ENCODE measurements around the gene DHH.
A peak's percentile ranks its signal among the peaks of the same experiment; 100 is the strongest.
"Not testable (repeated sequence)": the region's sequence is repeated elsewhere in the genome, so short reads cannot be mapped to it uniquely, and the experiment has no call there.

DHH gene

GRCh38 chr12:49094160-49094974, at the start of gene DHH:
Gene DHH, minus strand, starts transcription at chr12:49094801. Its CDS starts 289 bp downstream, at chr12:49094512.
- Mint-ChIP-seq H3K4me1 (peaks cover 40% of the 10 kb centered on the region), H3K4me3 (peak within 1 kb of the TSS; percentile 19), H3K9me3 (no peaks in the 10 kb centered on the region), H3K27ac (peak within 1 kb of the TSS; percentile 4), H3K27me3 (peaks cover 30% of the 10 kb centered on the region), H3K36me3 (peaks cover 3% of the 10 kb centered on the region)

GRCh38 chr12:49144384-49144783, 49.8 kb upstream of the DHH start:
- no peaks in the 10 kb centered on the region for H3K27me3 Mint-ChIP-seq
- peaks cover 6% of the 10 kb centered on the region for H3K36me3 Mint-ChIP-seq
- no peak overlapping the region for H3K4me3 Mint-ChIP-seq
- H3K4me1 Mint-ChIP-seq: no peaks in the 10 kb centered on the region
- no peak overlapping the region for H3K27ac Mint-ChIP-seq
- H3K9me3 Mint-ChIP-seq: no peaks in the 10 kb centered on the region

GRCh38 chr12:49138999-49139398, 44.4 kb upstream of the DHH start:
- Mint-ChIP-seq H3K4me3 (no peak overlapping the region), H3K36me3 (peaks cover 3% of the 10 kb centered on the region), H3K4me1 (peaks cover 1% of the 10 kb centered on the region), H3K9me3 (no peaks in the 10 kb centered on the region), H3K27ac (no peak overlapping the region), H3K27me3 (no peaks in the 10 kb centered on the region)

GRCh38 chr12:49138587-49138986, 44.0 kb upstream of the DHH start:
- H3K4me3 Mint-ChIP-seq: no peak overlapping the region
- no peaks in the 10 kb centered on the region for H3K27me3 Mint-ChIP-seq
- H3K4me1 Mint-ChIP-seq: peaks cover 5% of the 10 kb centered on the region
- H3K27ac Mint-ChIP-seq: no peak overlapping the region
- peaks cover 3% of the 10 kb centered on the region for H3K36me3 Mint-ChIP-seq
- no peaks in the 10 kb centered on the region for H3K9me3 Mint-ChIP-seq

- Mint-ChIP-seq H3K9me3 (no peaks in the 10 kb centered on the region), H3K4me1 (peaks cover 13% of the 10 kb centered on the region), H3K27me3 (no peaks in the 10 kb centered on the region), H3K27ac (no peak overlapping the region), H3K4me3 (no peak overlapping the region), H3K36me3 (peaks cover 3% of the 10 kb centered on the region)
Observed at GRCh38 chr12:49137476-49137875, 42.9 kb upstream of the DHH start.

- not testable (repeated sequence) for H3K4me3 Mint-ChIP-seq, H3K36me3 Mint-ChIP-seq, H3K27me3 Mint-ChIP-seq, H3K9me3 Mint-ChIP-seq, H3K27ac Mint-ChIP-seq
- H3K4me1 Mint-ChIP-seq: peaks cover 17% of the 10 kb centered on the region
Observed at GRCh38 chr12:49136997-49137396, 42.4 kb upstream of the DHH start.

GRCh38 chr12:49133590-49133989, 39.0 kb upstream of the DHH start:
- H3K27ac Mint-ChIP-seq: no peak overlapping the region
- H3K9me3 Mint-ChIP-seq: no peaks in the 10 kb centered on the region
- H3K4me3 Mint-ChIP-seq: no peak overlapping the region
- no peaks in the 10 kb centered on the region for H3K27me3 Mint-ChIP-seq
- peaks cover 20% of the 10 kb centered on the region for H3K36me3 Mint-ChIP-seq
- H3K4me1 Mint-ChIP-seq: peaks cover 35% of the 10 kb centered on the region

- H3K4me3 Mint-ChIP-seq: no peak overlapping the region
- peaks cover 36% of the 10 kb centered on the region for H3K4me1 Mint-ChIP-seq
- no peaks in the 10 kb centered on the region for H3K27me3 Mint-ChIP-seq
- no peak overlapping the region for H3K27ac Mint-ChIP-seq
- H3K36me3 Mint-ChIP-seq: peaks cover 21% of the 10 kb centered on the region
- H3K9me3 Mint-ChIP-seq: no peaks in the 10 kb centered on the region
Observed at GRCh38 chr12:49133014-49133413, 38.4 kb upstream of the DHH start.

- H3K4me3 Mint-ChIP-seq: peak overlapping the region; percentile 84
- peaks cover 46% of the 10 kb centered on the region for H3K4me1 Mint-ChIP-seq
- H3K27me3 Mint-ChIP-seq: no peaks in the 10 kb centered on the region
- peak overlapping the region; percentile 94 for H3K27ac Mint-ChIP-seq
- no peaks in the 10 kb centered on the region for H3K9me3 Mint-ChIP-seq
- H3K36me3 Mint-ChIP-seq: peaks cover 31% of the 10 kb centered on the region
Observed at GRCh38 chr12:49131894-49132461, 37.4 kb upstream of the DHH start.

- H3K9me3 Mint-ChIP-seq: no peaks in the 10 kb centered on the region
- peak within 1 kb of the TSS; percentile 98 for H3K4me3 Mint-ChIP-seq
- H3K4me1 Mint-ChIP-seq: peaks cover 50% of the 10 kb centered on the region
- peak within 1 kb of the TSS; percentile 98 for H3K27ac Mint-ChIP-seq
- H3K27me3 Mint-ChIP-seq: no peaks in the 10 kb centered on the region
- peaks cover 33% of the 10 kb centered on the region for H3K36me3 Mint-ChIP-seq
Observed at GRCh38 chr12:49131051-49131893, 36.7 kb upstream of the DHH start, which contains the start of gene TUBA1B. Gene TUBA1B, minus strand, starts transcription at chr12:49131395. Its CDS starts 95 bp downstream, at chr12:49131300.

- Mint-ChIP-seq H3K4me3 (peak overlapping the region; percentile 98), H3K27ac (peak overlapping the region; percentile 98), H3K9me3 (no peaks in the 10 kb centered on the region), H3K27me3 (no peaks in the 10 kb centered on the region), H3K36me3 (peaks cover 33% of the 10 kb centered on the region), H3K4me1 (peaks cover 50% of the 10 kb centered on the region)
Observed at GRCh38 chr12:49130151-49131050, 35.8 kb upstream of the DHH start.

GRCh38 chr12:49129332-49130150, 34.9 kb upstream of the DHH start:
- Mint-ChIP-seq H3K27ac (peak overlapping the region; percentile 98), H3K27me3 (no peaks in the 10 kb centered on the region), H3K4me3 (peak overlapping the region; percentile 98), H3K4me1 (peaks cover 50% of the 10 kb centered on the region), H3K36me3 (peaks cover 33% of the 10 kb centered on the region), H3K9me3 (no peaks in the 10 kb centered on the region)

GRCh38 chr12:49127971-49128370, 33.4 kb upstream of the DHH start:
- Mint-ChIP-seq H3K4me1 (peaks cover 40% of the 10 kb centered on the region), H3K27ac (peak overlapping the region; percentile 77), H3K4me3 (peak overlapping the region; percentile 57), H3K36me3 (peaks cover 33% of the 10 kb centered on the region)
- not testable (repeated sequence) for H3K9me3 Mint-ChIP-seq, H3K27me3 Mint-ChIP-seq

Data from activated naive CD4-positive, alpha-beta T cell treated with anti-CD3 and anti-CD28 coated beads, Interleukin-2, amount 50 U/mL, for 24 hours (primary cell).